ENCODE data around the gene PTX4.

The PTX4 gene

DNA sequence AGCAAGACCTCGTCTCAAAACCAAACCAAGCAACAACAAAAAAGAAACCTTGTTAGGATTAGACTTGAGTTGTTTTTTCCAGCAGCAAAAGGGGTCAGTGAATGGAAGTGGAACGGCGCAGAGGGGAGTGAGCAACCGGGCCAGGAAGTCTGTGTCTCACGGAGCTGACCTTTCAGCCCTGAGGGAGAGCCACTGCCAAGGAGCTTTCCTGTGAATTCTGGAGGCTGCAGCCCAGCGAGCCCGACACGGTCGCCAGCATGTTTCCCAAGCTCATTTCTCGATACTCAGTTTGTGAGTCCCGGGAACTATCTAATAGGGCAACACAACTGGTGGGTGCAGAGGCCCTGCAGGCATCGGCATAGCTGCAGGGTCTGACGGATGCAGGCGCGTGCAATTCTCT, 24.0 kb upstream of the PTX4 start:
- in situ Hi-C loops (cut with MboI; ENCODE audit: low sequenced_read_pairs, unreplicated experiment), result no loop called here
- no peak for DNase-seq (ENCODE audit: low spot score)
- TF ChIP-seq, protein P1, sequence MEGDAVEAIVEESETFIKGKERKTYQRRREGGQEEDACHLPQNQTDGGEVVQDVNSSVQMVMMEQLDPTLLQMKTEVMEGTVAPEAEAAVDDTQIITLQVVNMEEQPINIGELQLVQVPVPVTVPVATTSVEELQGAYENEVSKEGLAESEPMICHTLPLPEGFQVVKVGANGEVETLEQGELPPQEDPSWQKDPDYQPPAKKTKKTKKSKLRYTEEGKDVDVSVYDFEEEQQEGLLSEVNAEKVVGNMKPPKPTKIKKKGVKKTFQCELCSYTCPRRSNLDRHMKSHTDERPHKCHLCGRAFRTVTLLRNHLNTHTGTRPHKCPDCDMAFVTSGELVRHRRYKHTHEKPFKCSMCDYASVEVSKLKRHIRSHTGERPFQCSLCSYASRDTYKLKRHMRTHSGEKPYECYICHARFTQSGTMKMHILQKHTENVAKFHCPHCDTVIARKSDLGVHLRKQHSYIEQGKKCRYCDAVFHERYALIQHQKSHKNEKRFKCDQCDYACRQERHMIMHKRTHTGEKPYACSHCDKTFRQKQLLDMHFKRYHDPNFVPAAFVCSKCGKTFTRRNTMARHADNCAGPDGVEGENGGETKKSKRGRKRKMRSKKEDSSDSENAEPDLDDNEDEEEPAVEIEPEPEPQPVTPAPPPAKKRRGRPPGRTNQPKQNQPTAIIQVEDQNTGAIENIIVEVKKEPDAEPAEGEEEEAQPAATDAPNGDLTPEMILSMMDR (IDR thresholded peaks at IDR 0.05; ENCODE audit: borderline replicate concordance, control extremely low read depth, extremely low read depth, insufficient read depth, missing control alignments), result no peak

DNA sequence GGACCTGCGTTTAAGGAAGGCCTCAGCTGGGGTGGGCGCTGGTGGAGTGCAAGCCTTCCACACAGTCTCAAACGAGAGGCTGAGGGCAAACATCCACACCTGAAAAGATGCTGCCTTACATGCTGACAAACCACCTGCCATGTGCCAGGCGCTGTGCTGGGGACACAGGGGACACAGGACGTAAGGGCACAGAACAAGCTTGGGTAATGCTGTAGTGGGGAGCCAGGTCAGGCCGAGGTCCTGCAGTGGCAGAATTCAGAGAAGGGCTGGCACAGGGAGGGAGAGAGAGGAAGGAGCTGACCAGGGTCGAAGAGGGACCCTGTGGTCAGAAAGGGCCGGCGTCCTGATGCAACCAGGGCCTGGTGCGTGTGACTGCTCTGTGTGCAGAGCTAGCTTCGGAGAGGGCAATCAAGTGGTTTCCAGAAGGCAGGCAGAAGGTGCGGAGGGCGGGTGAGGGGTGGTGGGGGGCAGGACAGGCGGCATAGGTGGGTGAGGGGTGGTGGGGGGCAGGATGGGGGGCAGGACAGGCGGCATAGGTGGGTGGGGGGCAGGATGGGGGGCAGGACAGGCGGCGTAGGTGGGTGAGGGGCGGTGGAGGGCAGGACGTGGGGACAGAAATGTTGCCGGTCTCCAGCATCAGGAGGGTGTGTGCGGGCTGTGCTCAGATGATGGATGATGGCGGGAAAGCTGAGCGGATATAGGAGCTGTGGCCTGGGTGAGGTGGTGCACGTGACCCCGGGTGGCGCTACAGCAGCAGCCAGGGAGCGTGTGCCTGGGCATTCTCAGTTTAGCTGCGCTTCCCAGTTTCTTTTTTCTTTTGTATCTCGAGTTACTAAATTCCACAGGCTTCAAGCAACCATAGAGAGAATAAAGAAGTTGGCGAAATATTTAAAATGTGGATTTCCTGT, 23.2 kb upstream of the PTX4 start:
- in situ Hi-C loops (cut with MboI; ENCODE audit: low sequenced_read_pairs, unreplicated experiment), result no loop called here
- TF ChIP-seq, protein P1 (IDR thresholded peaks at IDR 0.05; ENCODE audit: borderline replicate concordance, control extremely low read depth, extremely low read depth, insufficient read depth, missing control alignments), result no peak
- no peak for DNase-seq (ENCODE audit: low spot score)

- DNase-seq (ENCODE audit: low spot score), result no peak
- TF ChIP-seq, protein P1 (IDR thresholded peaks at IDR 0.05; ENCODE audit: borderline replicate concordance, control extremely low read depth, extremely low read depth, insufficient read depth, missing control alignments), result no peak
- in situ Hi-C loops (cut with MboI; ENCODE audit: low sequenced_read_pairs, unreplicated experiment), result no loop called here
Observed at GRCh38 chr16:1510941-1511351, 22.2 kb upstream of the PTX4 start.

GRCh38 chr16:1510272-1510671, 21.5 kb upstream of the PTX4 start:
- in situ Hi-C loops (cut with MboI; ENCODE audit: low sequenced_read_pairs, unreplicated experiment), result no loop called here

GRCh38 chr16:1509307-1510221, 20.8 kb upstream of the PTX4 start:
- TF ChIP-seq, protein P1 (IDR thresholded peaks at IDR 0.05; ENCODE audit: borderline replicate concordance, control extremely low read depth, extremely low read depth, insufficient read depth, missing control alignments), result no peak
- no peak for DNase-seq (ENCODE audit: low spot score)
- in situ Hi-C loops (cut with MboI; ENCODE audit: low sequenced_read_pairs, unreplicated experiment), result no loop called here

More at GRCh38 chr16:1510272-1510671, 21.5 kb upstream of the PTX4 start:
- no peak for DNase-seq (ENCODE audit: low spot score)
- TF ChIP-seq, protein P1 (IDR thresholded peaks at IDR 0.05; ENCODE audit: borderline replicate concordance, control extremely low read depth, extremely low read depth, insufficient read depth, missing control alignments), result no peak

GRCh38 chr16:1508494-1509187, 19.9 kb upstream of the PTX4 start:
- DNase-seq (ENCODE audit: low spot score), result no peak
- in situ Hi-C loops (cut with MboI; ENCODE audit: low sequenced_read_pairs, unreplicated experiment), result no loop called here
- TF ChIP-seq, protein P1 (IDR thresholded peaks at IDR 0.05; ENCODE audit: borderline replicate concordance, control extremely low read depth, extremely low read depth, insufficient read depth, missing control alignments), result no peak
